HuH-7.5 (cell line): ENCODE measurements around the gene USP36.
"Not testable (repeated sequence)": the region's sequence is repeated elsewhere in the genome, so short reads cannot be mapped to it uniquely, and the experiment has no call there.

ENCODE experiments used
- DNase-seq: peaks from one replicate; pipeline ENCODE4 v3.0.0; 2011; ENCODE audit warnings: low spot score

Gene USP36

GRCh38 chr17:78765821-78766220 is 74.8 kb downstream of the USP36 start:
- no peak for DNase-seq

- DNase-seq, result no peak
Observed at GRCh38 chr17:78764871-78765270, 75.7 kb downstream of the USP36 start.

GRCh38 chr17:78763561-78763960 is 77.1 kb downstream of the USP36 start:
- no peak for DNase-seq

GRCh38 chr17:78761789-78762406 is 78.7 kb downstream of the USP36 start:
- no peak for DNase-seq

- no peak for DNase-seq
Observed at GRCh38 chr17:78759969-78760352, 80.7 kb downstream of the USP36 start.

GRCh38 chr17:78759203-78759968 is 81.2 kb downstream of the USP36 start:
- no peak for DNase-seq

- DNase-seq, result no peak
Observed at GRCh38 chr17:78753316-78754250, 87.0 kb downstream of the USP36 start.

- no peak for DNase-seq
Observed at GRCh38 chr17:78751447-78752161, 89.0 kb downstream of the USP36 start.

- DNase-seq, result not testable (repeated sequence)
Observed at GRCh38 chr17:78751000-78751399, 89.6 kb downstream of the USP36 start.

- DNase-seq, result no peak
Observed at GRCh38 chr17:78748730-78749317, 91.8 kb downstream of the USP36 start.

GRCh38 chr17:78748048-78748729 is 92.4 kb downstream of the USP36 start:
- no peak for DNase-seq

GRCh38 chr17:78747488-78747887 is 93.1 kb downstream of the USP36 start:
- no peak for DNase-seq

- no peak for DNase-seq
Observed at GRCh38 chr17:78746949-78747269, 93.7 kb downstream of the USP36 start.

GRCh38 chr17:78746263-78746948 is 94.2 kb downstream of the USP36 start:
- DNase-seq, result no peak
